Loucy (cell line): ENCODE results near the gene GNB3.
"Not testable (repeated sequence)": the region's sequence is repeated elsewhere in the genome, so short reads cannot be mapped to it uniquely, and the experiment has no call there.

Source experiments
- H2AFZ ChIP-seq: fragments of 200-600 bp; sonication (generic); 2 replicates; pipeline ENCODE4 v1.6.0; 2016; ENCODE audit warnings: antibody characterized with exemption, mild to moderate bottlenecking, low read length, moderate library complexity
- H3F3A ChIP-seq: fragments of 200-600 bp; 2 replicates; pipeline ENCODE4 v1.6.0; 2016; ENCODE audit warnings: antibody characterized with exemption, low read depth, mild to moderate bottlenecking
- H3K27me3 ChIP-seq: fragments of 200-600 bp; sonication (generic); 2 replicates; pipeline ENCODE4 v1.6.1; 2014; ENCODE audit warnings: low read length, mild to moderate bottlenecking; ENCODE audit not compliant: insufficient read depth, poor library complexity, severe bottlenecking
- H3K36me3 ChIP-seq: fragments of 200-600 bp; sonication (generic); 2 replicates; pipeline ENCODE4 v1.6.1; 2016; ENCODE audit warnings: low read length; ENCODE audit not compliant: insufficient read depth
- H3K4me1 ChIP-seq: fragments of 200-600 bp; sonication (generic); 2 replicates; pipeline ENCODE4 v1.5.1; 2014; ENCODE audit warnings: low read length, mild to moderate bottlenecking; ENCODE audit not compliant: insufficient read depth, poor library complexity, severe bottlenecking
- H3K4me2 ChIP-seq: fragments of 200-600 bp; sonication (generic); 2 replicates; pipeline ENCODE4 v1.6.0; 2014; ENCODE audit warnings: antibody characterized with exemption, low read length, low read depth, mild to moderate bottlenecking; ENCODE audit not compliant: poor library complexity, severe bottlenecking
- H3K4me3 ChIP-seq: fragments of 200-600 bp; sonication (generic); 2 replicates; pipeline ENCODE4 v1.5.1; 2014; ENCODE audit warnings: low read length, mild to moderate bottlenecking, mixed read lengths; ENCODE audit not compliant: poor library complexity, severe bottlenecking
- H3K79me2 ChIP-seq: fragments of 200-600 bp; sonication (generic); 2 replicates; pipeline ENCODE4 v1.6.1; 2014; ENCODE audit warnings: low read length; ENCODE audit not compliant: insufficient read depth
- H3K9ac ChIP-seq: fragments of 200-600 bp; sonication (generic); 2 replicates; pipeline ENCODE4 v1.6.0; 2014; ENCODE audit warnings: mild to moderate bottlenecking, low read depth, low read length, moderate library complexity; ENCODE audit not compliant: poor library complexity, severe bottlenecking
- H3K9me2 ChIP-seq: fragments of 200-600 bp; sonication (generic); replicated peaks from 2 replicates; pipeline ENCODE4 v1.6.1; 2016; ENCODE audit warnings: low read depth, low read length, mixed read lengths
- H3K9me3 ChIP-seq: fragments of 200-600 bp; sonication (generic); 2 replicates; pipeline ENCODE4 v1.6.1; 2014; ENCODE audit warnings: mild to moderate bottlenecking, antibody characterized with exemption, low read length, low read depth; ENCODE audit not compliant: insufficient read depth
- H4K20me1 ChIP-seq: fragments of 200-600 bp; sonication (generic); 2 replicates; pipeline ENCODE4 v1.6.0; 2014; ENCODE audit warnings: antibody characterized with exemption, low read length, mild to moderate bottlenecking; ENCODE audit not compliant: insufficient read depth, poor library complexity, severe bottlenecking
- CTCF ChIP-seq: fragments of 200-600 bp; sonication (generic); conservative IDR thresholded peaks from 2 replicates; pipeline ENCODE4 v1.5.1; 2014; ENCODE audit warnings: mild to moderate bottlenecking, antibody characterized with exemption, low read length
- EZH2phosphoT487 ChIP-seq: fragments of 200-600 bp; IDR thresholded peaks from 2 replicates; pipeline ENCODE4 v1.6.1; 2018; ENCODE audit warnings: antibody characterized with exemption, mild to moderate bottlenecking, moderate library complexity, borderline replicate concordance

GNB3 gene

GRCh38 chr12:6883252-6883651 is 42.5 kb downstream of the GNB3 start:
- no peaks in the 10 kb centered on the region for H3F3A ChIP-seq
- H3K9ac ChIP-seq = no peak overlapping the region
- no peaks in the 10 kb centered on the region for H4K20me1 ChIP-seq

GRCh38 chr12:6883683-6884082 is 43.0 kb downstream of the GNB3 start:
- no peak for TF ChIP-seq CTCF
- TF ChIP-seq EZH2phosphoT487 = no peak
- H3K4me1 ChIP-seq = no peaks in the 10 kb centered on the region
- H3F3A ChIP-seq = no peaks in the 10 kb centered on the region
- H3K9me3 ChIP-seq = no peaks in the 10 kb centered on the region
- no peak overlapping the region for H3K4me2 ChIP-seq
- no peak overlapping the region for H3K9ac ChIP-seq
- H3K27me3 ChIP-seq = no peaks in the 10 kb centered on the region
- H3K36me3 ChIP-seq = no peaks in the 10 kb centered on the region
- H4K20me1 ChIP-seq = no peaks in the 10 kb centered on the region
- no peaks in the 10 kb centered on the region for H3K79me2 ChIP-seq
- no peak overlapping the region for H2AFZ ChIP-seq
- H3K9me2 ChIP-seq = no peaks in the 10 kb centered on the region
- no peak overlapping the region for H3K4me3 ChIP-seq

More at GRCh38 chr12:6883252-6883651, 42.5 kb downstream of the GNB3 start:
- no peak overlapping the region for H2AFZ ChIP-seq
- TF ChIP-seq EZH2phosphoT487 (no peak), CTCF (no peak)
- H3K36me3 ChIP-seq = no peaks in the 10 kb centered on the region
- H3K4me2 ChIP-seq = no peak overlapping the region
- H3K9me3 ChIP-seq = no peaks in the 10 kb centered on the region
- H3K4me3 ChIP-seq = no peak overlapping the region
- H3K4me1 ChIP-seq = no peaks in the 10 kb centered on the region
- no peaks in the 10 kb centered on the region for H3K27me3 ChIP-seq
- no peaks in the 10 kb centered on the region for H3K79me2 ChIP-seq
- H3K9me2 ChIP-seq = no peaks in the 10 kb centered on the region

GRCh38 chr12:6884539-6884938 is 43.8 kb downstream of the GNB3 start:
- Histone ChIP-seq H3F3A (no peaks in the 10 kb centered on the region), H3K27me3 (no peaks in the 10 kb centered on the region), H4K20me1 (no peaks in the 10 kb centered on the region), H3K9me3 (no peaks in the 10 kb centered on the region), H3K4me3 (no peak overlapping the region), H3K79me2 (no peaks in the 10 kb centered on the region), H3K4me2 (no peak overlapping the region), H3K9ac (no peak overlapping the region), H2AFZ (no peak overlapping the region), H3K36me3 (no peaks in the 10 kb centered on the region), H3K4me1 (no peaks in the 10 kb centered on the region), H3K9me2 (no peaks in the 10 kb centered on the region)
- TF ChIP-seq CTCF = no peak
- TF ChIP-seq EZH2phosphoT487 = no peak

- not testable (repeated sequence) for H4K20me1 ChIP-seq, H3K79me2 ChIP-seq, H3K4me2 ChIP-seq, H3K9me3 ChIP-seq, H3K9me2 ChIP-seq, H3F3A ChIP-seq, H3K4me3 ChIP-seq, H3K9ac ChIP-seq, H3K36me3 ChIP-seq, H2AFZ ChIP-seq, H3K4me1 ChIP-seq, H3K27me3 ChIP-seq
Measured at GRCh38 chr12:6886206-6886999, 45.7 kb downstream of the GNB3 start.
